Osteocyte (in vitro differentiated cells): ENCODE measurements around the gene NTN5. TPM values are rescaled to one million over a fixed set of nuclear protein-coding genes. Genes with fewer than 3 reads are reported as not detected.
A peak's percentile ranks its signal among the peaks of the same experiment; 100 is the strongest.

Experiments
- DNase-seq: peaks from one replicate; pipeline ENCODE4 v3.0.0; 2021; ENCODE audit warnings: mixed read lengths; ENCODE audit not compliant: unreplicated experiment; ENCODE audit errors: extremely low spot score
- H3K27ac Mint-ChIP-seq: one replicate; pipeline ENCODE4 v1.8.0; 2021; ENCODE audit warnings: mild to moderate bottlenecking, mixed read lengths; ENCODE audit not compliant: unreplicated experiment
- H3K27me3 Mint-ChIP-seq: one replicate; pipeline ENCODE4 v1.8.0; 2021; ENCODE audit warnings: mixed read lengths; ENCODE audit not compliant: unreplicated experiment
- H3K36me3 Mint-ChIP-seq: one replicate; pipeline ENCODE4 v1.8.0; 2021; ENCODE audit warnings: mixed read lengths; ENCODE audit not compliant: unreplicated experiment
- H3K4me1 Mint-ChIP-seq: one replicate; pipeline ENCODE4 v1.8.0; 2021; ENCODE audit warnings: mixed read lengths; ENCODE audit not compliant: unreplicated experiment
- H3K4me3 Mint-ChIP-seq: one replicate; pipeline ENCODE4 v1.8.0; 2021; ENCODE audit warnings: mild to moderate bottlenecking, moderate library complexity, mixed read lengths; ENCODE audit not compliant: unreplicated experiment
- H3K9me3 Mint-ChIP-seq: one replicate; pipeline ENCODE4 v1.8.0; 2021; ENCODE audit warnings: mixed read lengths; ENCODE audit not compliant: unreplicated experiment
- CTCF ChIP-seq: fragments of 200-600 bp; sonication (generic); IDR thresholded peaks from 2 replicates; pipeline ENCODE4 v1.5.0; 2021; ENCODE audit warnings: antibody characterized with exemption, mild to moderate bottlenecking, moderate library complexity
- total RNA-seq: library from RNA; stranded (reverse); gene quantifications from 2 replicates; pipeline ENCODE4 v1.2.1, GENCODE V29; 2021

NTN5 gene
- total RNA-seq, 1 donor from 2014 or later: 1.7 TPM

- peak overlapping the region; percentile 97 for H3K27ac Mint-ChIP-seq
- peaks cover 41% of the 10 kb centered on the region for H3K4me1 Mint-ChIP-seq
- peak; percentile 100 for DNase-seq
- H3K9me3 Mint-ChIP-seq: no peaks in the 10 kb centered on the region
- H3K27me3 Mint-ChIP-seq: no peaks in the 10 kb centered on the region
- H3K36me3 Mint-ChIP-seq: no peaks in the 10 kb centered on the region
- H3K4me3 Mint-ChIP-seq: peak overlapping the region; percentile 86
- TF ChIP-seq CTCF: no peak
Measured at GRCh38 chr19:48713864-48714755, 41.3 kb upstream of the NTN5 start.

GRCh38 chr19:48713041-48713863, 40.4 kb upstream of the NTN5 start:
- Mint-ChIP-seq H3K27ac (peak overlapping the region; percentile 31), H3K36me3 (no peaks in the 10 kb centered on the region), H3K4me3 (peak overlapping the region; percentile 86), H3K9me3 (no peaks in the 10 kb centered on the region), H3K4me1 (peaks cover 41% of the 10 kb centered on the region), H3K27me3 (no peaks in the 10 kb centered on the region)
- DNase-seq: no peak
- peak; percentile 38 for TF ChIP-seq CTCF

- H3K4me3 Mint-ChIP-seq: no peak overlapping the region
- no peaks in the 10 kb centered on the region for H3K36me3 Mint-ChIP-seq
- no peaks in the 10 kb centered on the region for H3K27me3 Mint-ChIP-seq
- no peak overlapping the region for H3K27ac Mint-ChIP-seq
- H3K9me3 Mint-ChIP-seq: no peaks in the 10 kb centered on the region
- DNase-seq: no peak
- peaks cover 31% of the 10 kb centered on the region for H3K4me1 Mint-ChIP-seq
- no peak for TF ChIP-seq CTCF
Measured at GRCh38 chr19:48711106-48711662, 38.4 kb upstream of the NTN5 start.

- no peak for TF ChIP-seq CTCF
- no peak for DNase-seq
- no peaks in the 10 kb centered on the region for H3K9me3 Mint-ChIP-seq
- no peak overlapping the region for H3K4me3 Mint-ChIP-seq
- peaks cover 9% of the 10 kb centered on the region for H3K4me1 Mint-ChIP-seq
- H3K36me3 Mint-ChIP-seq: no peaks in the 10 kb centered on the region
- no peak overlapping the region for H3K27ac Mint-ChIP-seq
- no peaks in the 10 kb centered on the region for H3K27me3 Mint-ChIP-seq
Measured at GRCh38 chr19:48708471-48708870, 35.7 kb upstream of the NTN5 start.
